Measurements from ENCODE around the gene RET. TPM values are rescaled to one million over a fixed set of nuclear protein-coding genes. Genes with fewer than 3 reads are reported as not detected.
"Not testable (repeated sequence)": the region's sequence is repeated elsewhere in the genome, so short reads cannot be mapped to it uniquely, and the experiment has no call there.

RET gene
- total RNA-seq, 4 donors from 2014 or later = 0.20 to 8.5 (median 0.70) TPM

- Histone ChIP-seq H3K4me1 (peaks cover 0 to 52% (median 28%) of the 10 kb centered on the region in 4 donors), H3K4me3 (peak within 1 kb of the TSS; percentile 64 to 84 (median 79)), H3K27ac (peak within 1 kb of the TSS; percentile 91 to 99 (median 94)), H3K27me3 (no peaks in the 10 kb centered on the region), H3K9me3 (no peaks in the 10 kb centered on the region), H3K36me3 (no peaks in the 10 kb centered on the region)
- DNase-seq (ENCODE audit: low spot score in 2 of 2) = peak; percentile 79
- TF ChIP-seq CTCF (IDR thresholded peaks at IDR 0.05) (peak in 1 of 5 experiments; percentile 48), EP300 (IDR thresholded peaks at IDR 0.05) (peak in 1 of 2 donors; percentile 83), POLR2A (IDR thresholded peaks at IDR 0.05) (peak; percentile 96 to 99)
- WGBS, 2 donors = 1% methylated on average over 47 to 65 of the region's 93 CpGs
Measured at GRCh38 chr10:43138021-43138756, 61.3 kb downstream of the RET start, which contains the start of gene CSGALNACT2. CSGALNACT2 (plus strand) TSS chr10:43138445; CDS start chr10:43155150, 16,705 bp downstream.

DNA sequence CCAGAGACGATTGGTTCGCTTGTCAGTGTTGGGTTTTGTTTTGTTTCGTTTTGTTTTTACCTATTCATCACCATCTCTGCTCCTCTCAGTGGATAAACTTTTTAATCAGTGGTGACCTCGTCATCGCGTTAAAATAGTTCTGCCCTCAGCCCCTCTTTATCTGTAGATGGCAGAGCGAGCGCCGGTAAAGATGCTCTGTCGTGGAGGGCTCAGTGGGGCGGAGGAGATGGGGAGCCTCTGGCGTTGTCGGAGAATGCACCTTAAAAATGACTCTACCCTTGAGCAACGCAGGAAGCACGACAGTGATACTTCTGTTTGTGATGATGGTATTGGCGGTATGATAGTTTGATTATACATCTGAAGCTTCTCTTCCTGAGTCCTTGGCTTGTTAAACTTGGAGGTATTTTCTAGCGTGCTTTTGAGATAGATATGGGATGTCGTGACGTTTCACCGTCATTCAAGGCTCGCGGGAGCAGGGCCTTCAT lies 61.9 kb downstream of the RET start:
- H3K9me3 ChIP-seq = no peaks in the 10 kb centered on the region
- DNase-seq (ENCODE audit: low spot score in 2 of 2) = peak in 1 of 2 donors; percentile 27
- no peak for TF ChIP-seq EP300 (IDR thresholded peaks at IDR 0.05)
- no peak for TF ChIP-seq CTCF (IDR thresholded peaks at IDR 0.05)
- TF ChIP-seq POLR2A (IDR thresholded peaks at IDR 0.05) = no peak
- peaks cover 0 to 57% (median 29%) of the 10 kb centered on the region in 4 donors for H3K4me1 ChIP-seq
- H3K27ac ChIP-seq = peak overlapping the region; percentile 91 to 95 (median 94)
- no peaks in the 10 kb centered on the region for H3K36me3 ChIP-seq
- WGBS, 2 donors = 0% methylated on average over 22 of the region's 22 CpGs
- H3K4me3 ChIP-seq = peak overlapping the region; percentile 64 to 84 (median 79)
- H3K27me3 ChIP-seq = no peaks in the 10 kb centered on the region

GRCh38 chr10:43141421-43141820 lies 64.6 kb downstream of the RET start:
- Histone ChIP-seq H3K4me1 (peaks cover 0 to 63% (median 30%) of the 10 kb centered on the region in 4 donors), H3K9me3 (no peaks in the 10 kb centered on the region), H3K27ac (peak overlapping the region in 1 of 4 donors; percentile 20), H3K4me3 (no peak overlapping the region), H3K27me3 (no peaks in the 10 kb centered on the region), H3K36me3 (no peaks in the 10 kb centered on the region)
- DNase-seq (ENCODE audit: low spot score in 2 of 2) = no peak
- 93 to 95% methylated on average over 5 of the region's 5 CpGs for WGBS, 2 donors
- TF ChIP-seq POLR2A (IDR thresholded peaks at IDR 0.05) (no peak), CTCF (IDR thresholded peaks at IDR 0.05) (no peak), EP300 (IDR thresholded peaks at IDR 0.05) (no peak)

GRCh38 chr10:43145311-43145710 lies 68.4 kb downstream of the RET start:
- Histone ChIP-seq H3K4me3 (no peak overlapping the region), H3K27me3 (no peaks in the 10 kb centered on the region), H3K36me3 (peaks cover 0 to 5% (median 0%) of the 10 kb centered on the region in 3 donors), H3K9me3 (peaks cover 0 to 15% (median 0%) of the 10 kb centered on the region in 4 donors), H3K4me1 (peaks cover 0 to 38% (median 12%) of the 10 kb centered on the region in 4 donors), H3K27ac (no peak overlapping the region)
- no peak for TF ChIP-seq CTCF (IDR thresholded peaks at IDR 0.05)
- TF ChIP-seq POLR2A (IDR thresholded peaks at IDR 0.05) = no peak
- no peak for TF ChIP-seq EP300 (IDR thresholded peaks at IDR 0.05)
- WGBS, 2 donors = 93 to 94% methylated on average over 6 of the region's 6 CpGs
- DNase-seq (ENCODE audit: low spot score in 2 of 2) = no peak

- WGBS, 2 donors = 88 to 90% methylated on average over 1 of the region's 1 CpG
- not testable (repeated sequence) for H3K27me3 ChIP-seq; DNase-seq (ENCODE audit: low spot score in 2 of 2)
Measured at GRCh38 chr10:43145936-43146335, 69.1 kb downstream of the RET start.

More at GRCh38 chr10:43145936-43146335, 69.1 kb downstream of the RET start:
- peaks cover 0 to 15% (median 0%) of the 10 kb centered on the region in 4 donors for H3K9me3 ChIP-seq
- H3K4me3 ChIP-seq, H3K36me3 ChIP-seq, H3K27ac ChIP-seq: not testable (repeated sequence)
- peaks cover 0 to 33% (median 7%) of the 10 kb centered on the region in 4 donors for H3K4me1 ChIP-seq

Measured in tibial nerve (tissue), 4 donors.